Peyer's patch (tissue), 4 donors: ENCODE data around the gene ELANE.

Source experiments
- POLR2A ChIP-seq, 2 donors: fragments of 450-650 bp; IDR thresholded peaks; one replicate each; pipeline ENCODE4 v1.5.1; 2017; ENCODE audit warnings: antibody characterized with exemption in 2 of 2, mild to moderate bottlenecking in 2 of 2, moderate library complexity in 2 of 2
- TF ChIP-seq, protein P1 (sequence below), 6 experiments: fragments of 450-650 bp in 4 of 6; fragments of 200-600 bp in 2 of 6; sonication (generic) in 1 of 6; IDR thresholded peaks; one replicate each; pipeline ENCODE4 v1.5.1; 2017 to 2019; ENCODE audit warnings: antibody characterized with exemption in 6 of 6, mild to moderate bottlenecking in 3 of 6, moderate library complexity in 1 of 6

DNA sequence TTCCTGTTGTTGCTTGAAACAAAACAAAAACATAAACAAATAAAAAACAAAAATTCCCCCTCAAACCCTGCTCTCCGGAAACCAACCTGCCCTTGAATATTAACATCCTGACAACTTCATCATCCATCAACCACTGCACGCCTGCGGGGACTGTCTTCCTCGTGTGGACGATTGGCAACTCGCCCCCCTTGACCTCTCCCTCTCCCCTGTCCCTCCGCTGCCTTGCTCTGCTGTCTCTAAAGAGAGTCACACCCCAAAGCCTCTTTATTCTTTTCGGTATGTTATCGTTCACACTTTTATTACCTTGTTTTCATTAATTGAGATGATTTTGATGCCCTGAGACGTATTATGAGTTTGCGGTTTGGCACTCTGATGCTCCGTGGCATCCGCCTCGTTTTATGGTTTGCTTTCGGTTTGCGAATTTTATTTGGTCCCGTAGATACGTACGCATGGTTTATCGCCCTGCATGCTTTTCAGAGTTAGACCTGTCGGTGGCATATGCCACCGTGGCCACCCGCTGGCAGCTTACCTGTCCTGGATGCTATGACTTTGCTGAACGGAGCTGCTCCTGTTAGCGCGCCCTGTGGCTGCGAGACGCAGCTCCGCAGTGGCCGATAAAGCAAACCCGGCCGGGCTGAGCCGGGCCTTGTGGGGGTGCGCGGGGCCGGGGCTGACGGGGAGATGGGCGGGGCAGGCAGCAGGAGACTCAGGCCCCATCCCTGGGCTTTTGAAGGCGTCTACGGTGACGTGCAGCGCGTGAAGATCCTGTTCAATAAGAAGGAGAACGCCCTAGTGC is 44.3 kb upstream of the ELANE start:
- TF ChIP-seq, protein P1, sequence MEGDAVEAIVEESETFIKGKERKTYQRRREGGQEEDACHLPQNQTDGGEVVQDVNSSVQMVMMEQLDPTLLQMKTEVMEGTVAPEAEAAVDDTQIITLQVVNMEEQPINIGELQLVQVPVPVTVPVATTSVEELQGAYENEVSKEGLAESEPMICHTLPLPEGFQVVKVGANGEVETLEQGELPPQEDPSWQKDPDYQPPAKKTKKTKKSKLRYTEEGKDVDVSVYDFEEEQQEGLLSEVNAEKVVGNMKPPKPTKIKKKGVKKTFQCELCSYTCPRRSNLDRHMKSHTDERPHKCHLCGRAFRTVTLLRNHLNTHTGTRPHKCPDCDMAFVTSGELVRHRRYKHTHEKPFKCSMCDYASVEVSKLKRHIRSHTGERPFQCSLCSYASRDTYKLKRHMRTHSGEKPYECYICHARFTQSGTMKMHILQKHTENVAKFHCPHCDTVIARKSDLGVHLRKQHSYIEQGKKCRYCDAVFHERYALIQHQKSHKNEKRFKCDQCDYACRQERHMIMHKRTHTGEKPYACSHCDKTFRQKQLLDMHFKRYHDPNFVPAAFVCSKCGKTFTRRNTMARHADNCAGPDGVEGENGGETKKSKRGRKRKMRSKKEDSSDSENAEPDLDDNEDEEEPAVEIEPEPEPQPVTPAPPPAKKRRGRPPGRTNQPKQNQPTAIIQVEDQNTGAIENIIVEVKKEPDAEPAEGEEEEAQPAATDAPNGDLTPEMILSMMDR (IDR thresholded peaks at IDR 0.05) = no peak
- TF ChIP-seq POLR2A (IDR thresholded peaks at IDR 0.05) = no peak
